K562 (cell line): ENCODE results near the gene FGF12. TPM values are rescaled to one million over a fixed set of nuclear protein-coding genes. Genes with fewer than 3 reads are reported as not detected.

Source experiments
- ATAC-seq: fragments of 200-7000 bp; cut with Tn5 transposase; 3 replicates; pipeline ENCODE4 v1.9.1; 2020; ENCODE audit warnings: moderate library complexity
- BruUV-seq: library from RNA; stranded (reverse); fragments of 400-500 nt; replicated peaks from 2 replicates; lab custom pipeline; 2021; lab: Mats Ljungman, UMichigan
- CTCF ChIA-PET: fragments of 300-600 bp; formaldehyde crosslinking; extraction: SDS; loops from one replicate; lab custom pipeline; 2021; ENCODE audit warnings: low intra/inter-chr PET ratio; lab: Yijun Ruan, JAX
- POLR2A ChIA-PET: fragments of 300-600, 350-650 bp; sonication (Branson Sonifier 250); formaldehyde crosslinking; extraction: SDS; loops from one replicate; lab custom pipeline; 2021; ENCODE audit warnings: antibody characterized with exemption, inconsistent platforms; lab: Yijun Ruan, JAX
- DNase-seq, 4 experiments: peaks; one replicate each; pipeline versions ENCODE4 v3.0.0 to v3.0.0-alpha.2; 2011 to 2018; ENCODE audit warnings: low spot score in 3 of 4, mixed read lengths in 3 of 4; ENCODE audit errors: extremely low read depth in 1 of 4
- FAIRE-seq: peaks from 2 replicates; lab custom pipeline; 2011; peaks lifted over from hg19 to GRCh38; lab: Jason Lieb, UNC
- H2AFZ ChIP-seq: 2 replicates; pipeline ENCODE4 v1.6.0; 2011; ENCODE audit warnings: low read depth, low read length, control low read depth, inconsistent platforms
- H3K27ac ChIP-seq: fragments of 200-600 bp; 3 replicates; pipeline ENCODE4 v1.8.0; 2011; ENCODE audit warnings: low read depth, mild to moderate bottlenecking, control low read depth, inconsistent platforms, low read length, moderate library complexity, mixed read lengths; ENCODE audit errors: extremely low read depth
- H3K27me3 ChIP-seq, 2 experiments: fragments of 300-600 bp in 1 of 2; 2 replicates in 1 of 2; 3 replicates in 1 of 2; pipeline versions ENCODE4 v1.6.0 to v1.8.0; 2011; ENCODE audit warnings: inconsistent platforms in 2 of 2, low read length in 2 of 2, mild to moderate bottlenecking in 1 of 2, mixed read lengths in 1 of 2, moderate library complexity in 1 of 2; ENCODE audit not compliant: control insufficient read depth in 2 of 2, insufficient read depth in 2 of 2
- H3K36me3 ChIP-seq: fragments of 300-600 bp; 3 replicates; pipeline ENCODE4 v1.8.0; 2011; ENCODE audit warnings: mild to moderate bottlenecking, low read length, inconsistent platforms; ENCODE audit not compliant: control insufficient read depth, insufficient read depth
- H3K4me1 ChIP-seq, 2 experiments: fragments of 200-600 bp in 1 of 2; replicated peaks in 1 of 2; 2 replicates in 1 of 2; 3 replicates in 1 of 2; pipeline versions ENCODE4 v1.5.1 to v1.8.0; 2011; ENCODE audit warnings: inconsistent platforms in 2 of 2, low read length in 2 of 2, mild to moderate bottlenecking in 1 of 2, mixed read lengths in 1 of 2, moderate library complexity in 1 of 2; ENCODE audit not compliant: control insufficient read depth in 2 of 2, insufficient read depth in 2 of 2
- H3K4me2 ChIP-seq: 2 replicates; pipeline ENCODE4 v1.6.1; 2011; ENCODE audit warnings: low read length, control low read depth, inconsistent platforms, mixed read lengths; ENCODE audit not compliant: insufficient read depth
- H3K4me3 ChIP-seq: fragments of 200-600 bp; sonication (generic), shearing (Covaris generic); 2 replicates; pipeline ENCODE4 v1.5.1; 2016; ENCODE audit warnings: control low read depth, inconsistent platforms
- H3K79me2 ChIP-seq: fragments of 200-600 bp; 3 replicates; pipeline ENCODE4 v1.8.0; 2011; ENCODE audit warnings: low read length, inconsistent platforms; ENCODE audit not compliant: control insufficient read depth, insufficient read depth
- H3K9ac ChIP-seq, 2 experiments: 2 replicates each; pipeline versions ENCODE4 v1.6.0 to v1.6.1; 2011; ENCODE audit warnings: low read depth in 2 of 2, low read length in 2 of 2, control low read depth in 1 of 2, inconsistent platforms in 1 of 2, mild to moderate bottlenecking in 1 of 2, mixed read lengths in 1 of 2; ENCODE audit not compliant: insufficient read depth in 1 of 2
- H3K9me1 ChIP-seq: one replicate; pipeline ENCODE4 v1.6.0; 2011; ENCODE audit warnings: inconsistent platforms, mild to moderate bottlenecking, low read length, moderate library complexity; ENCODE audit not compliant: control insufficient read depth, insufficient read depth
- H3K9me3 ChIP-seq: replicated peaks from 2 replicates; pipeline ENCODE4 v1.5.1; 2011; ENCODE audit warnings: low read depth, low read length, inconsistent platforms; ENCODE audit not compliant: control insufficient read depth, insufficient read depth
- H4K20me1 ChIP-seq: replicated peaks from 2 replicates; pipeline ENCODE4 v1.6.1; 2011; ENCODE audit warnings: low read length, inconsistent platforms, mixed read lengths; ENCODE audit not compliant: control insufficient read depth, insufficient read depth
- AFF4 ChIP-seq: sonication (generic); formaldehyde crosslinking; IDR thresholded peaks from 2 replicates; pipeline ENCODE4 v1.8.0; 2023; ENCODE audit warnings: mild to moderate bottlenecking, missing genetic modification reagents
- ARID3A ChIP-seq: IDR thresholded peaks from 2 replicates; pipeline ENCODE4 v1.6.1; 2012; ENCODE audit warnings: low read depth, low read length, improper control_type of control experiment, borderline replicate concordance
- CBFB ChIP-seq: sonication (generic); formaldehyde crosslinking; IDR thresholded peaks from 2 replicates; pipeline ENCODE4 v1.4.0; 2020; ENCODE audit warnings: mild to moderate bottlenecking, missing genetic modification reagents
- DMBX1 ChIP-seq: fragments of 250-450 bp; sonication (Bioruptor Pico); IDR thresholded peaks from 2 replicates; pipeline ENCODE4 v1.8.0; 2022; ENCODE audit warnings: inconsistent platforms, mild to moderate bottlenecking, moderate library complexity, borderline replicate concordance
- ESRRA ChIP-seq: fragments of 450-650 bp; IDR thresholded peaks from 2 replicates; pipeline ENCODE4 v1.6.1; 2014; ENCODE audit warnings: low read depth, mild to moderate bottlenecking, moderate library complexity, borderline replicate concordance
- JUND ChIP-seq, 2 experiments: IDR thresholded peaks; 2 replicates in 1 of 2; 3 replicates in 1 of 2; pipeline ENCODE4 v1.6.1; 2011; ENCODE audit warnings: borderline replicate concordance in 2 of 2, low read depth in 2 of 2, low read length in 2 of 2, improper control_type of control experiment in 1 of 2, missing biosample characterization in 1 of 2, missing genetic modification characterization in 1 of 2, missing genetic modification reagents in 1 of 2
- MAFG ChIP-seq: fragments of 450-650 bp; conservative IDR thresholded peaks from 2 replicates; pipeline ENCODE4 v1.6.1; 2016; ENCODE audit warnings: missing genetic modification characterization, missing compliant biosample characterization
- NCOR1 ChIP-seq: fragments of 450-650 bp; IDR thresholded peaks from 2 replicates; pipeline ENCODE4 v1.6.1; 2016; ENCODE audit warnings: mild to moderate bottlenecking, moderate library complexity
- RBM34 ChIP-seq: fragments of 200-400 bp; formaldehyde crosslinking; IDR thresholded peaks from 2 replicates; pipeline ENCODE4 v1.6.1; 2018; ENCODE audit warnings: low read length, borderline replicate concordance; ENCODE audit not compliant: insufficient read depth
- SNIP1 ChIP-seq: fragments of 450-650 bp; IDR thresholded peaks from 2 replicates; pipeline ENCODE4 v1.7.1; 2017; ENCODE audit warnings: low read depth, mild to moderate bottlenecking
- ZBTB1 ChIP-seq: sonication (generic); formaldehyde crosslinking; IDR thresholded peaks from 2 replicates; pipeline ENCODE4 v1.8.1; 2023; ENCODE audit warnings: missing genetic modification reagents, low read depth, mild to moderate bottlenecking, borderline replicate concordance
- ZBTB9 ChIP-seq: fragments of 450-650 bp; formaldehyde crosslinking; IDR thresholded peaks from 2 replicates; pipeline ENCODE4 v1.4.0; 2020; ENCODE audit warnings: mild to moderate bottlenecking, moderate library complexity
- ZKSCAN1 ChIP-seq: fragments of 150-350 bp; IDR thresholded peaks from 2 replicates; pipeline ENCODE4 v1.6.1; 2016; ENCODE audit warnings: low read depth, low read length
- ZNF140 ChIP-seq: fragments of 250-450 bp; sonication (Bioruptor Pico); IDR thresholded peaks from 2 replicates; pipeline ENCODE4 v1.8.0; 2021; ENCODE audit warnings: moderate library complexity, mild to moderate bottlenecking, inconsistent platforms
- ZNF277 ChIP-seq: fragments of 250-450 bp; sonication (Bioruptor Pico); IDR thresholded peaks from 2 replicates; pipeline ENCODE4 v1.8.0; 2022; ENCODE audit warnings: inconsistent platforms, mild to moderate bottlenecking, moderate library complexity, borderline replicate concordance
- WGBS: fragments of 100-300 bp; shearing (Covaris generic); methylation state at CpG from one replicate; pipeline ENCODE4 v1.1.6; 2016; ENCODE audit warnings: low coverage, mixed read lengths; ENCODE audit not compliant: insufficient coverage; ENCODE audit errors: missing lambda C conversion rate; 5-methylcytosine and 5-hydroxymethylcytosine counted together
- in situ Hi-C: fragments of 300-500 bp; cut with MboI; formaldehyde crosslinking; loops from 4 replicates; pipeline ENCODE4 v1.15.0; 2018; ENCODE audit warnings: inconsistent platforms, mixed read lengths
- intact Hi-C: fragments of 100-400 bp; cut with micrococcal nuclease; formaldehyde crosslinking; loops from 2 replicates; pipeline ENCODE4 v1.14.2; 2022
- polyA plus RNA-seq, 8 experiments: library from polyadenylated mRNA; depleted of rRNA in 4 of 8; stranded (reverse) in 5 of 8; unstranded in 3 of 8; fragments of >200 nt; fragmentation: Nextera tagmentation in 2 of 8; fragmentation: Illumina TruSeq in 1 of 8; extraction: Ambion mirVana in 2 of 8; extraction: Trizol in 1 of 8; gene quantifications; 2 replicates each; pipeline versions ENCODE4 v1.2.1 to v1.2.3, GENCODE V29; 2011 to 2014; ENCODE audit warnings: inconsistent platforms in 1 of 8, missing spikeins in 1 of 8
- total RNA-seq, 7 experiments: library from RNA; depleted of rRNA in 6 of 7; stranded (reverse); fragments of >200 nt in 6 of 7; fragmentation: Illumina TruSeq in 2 of 7; extraction: Trizol in 2 of 7; gene quantifications; 2 replicates each; pipeline versions ENCODE4 v1.2.1 to v1.2.3, GENCODE V29; 2011 to 2021; ENCODE audit warnings: low replicate concordance in 1 of 7

FGF12 gene
- total and polyA plus RNA-seq, 9 of the 15 experiments (the other 6 are each of a cell fraction or from before 2014, with no cell fraction given) = not detected

- Histone ChIP-seq H3K27me3 (no peaks in the 10 kb centered on the region), H3K36me3 (no peaks in the 10 kb centered on the region), H3K4me1 (no peaks in the 10 kb centered on the region), H3K4me3 (no peak overlapping the region), H3K9me1 (no peaks in the 10 kb centered on the region), H3K9me3 (no peaks in the 10 kb centered on the region), H3K27ac (no peak overlapping the region), H3K9ac (no peak overlapping the region), H3K4me2 (no peak overlapping the region), H2AFZ (no peak overlapping the region), H4K20me1 (no peaks in the 10 kb centered on the region), H3K79me2 (no peaks in the 10 kb centered on the region)
- in situ Hi-C loops (no loop called here), intact Hi-C loops (no loop called here)
- 0% methylated on average over 1 of the region's 1 CpG for WGBS
- POLR2A ChIA-PET = no interaction called here
- FAIRE-seq (no peak), ATAC-seq (no peak), DNase-seq (no peak)
- no TSS peak for BruUV-seq
- CTCF ChIA-PET = no interaction called here
- TF ChIP-seq JUND (IDR thresholded peaks at IDR 0.05; ENCODE audit: borderline replicate concordance, low read depth, low read length) (no peak), JUND (tag; IDR thresholded peaks at IDR 0.05; ENCODE audit: borderline replicate concordance, low read depth, low read length) (no peak), ARID3A (no peak), ZBTB9 (CRISPR knock-in tag) (no peak), CBFB (CRISPR knock-in tag) (no peak), ESRRA (no peak), ZKSCAN1 (no peak), ZBTB1 (no peak), ZNF140 (CRISPR knock-in tag) (no peak), NCOR1 (no peak), MAFG (tag) (no peak), SNIP1 (no peak), RBM34 (no peak), AFF4 (CRISPR knock-in tag) (no peak), DMBX1 (CRISPR knock-in tag) (no peak), ZNF277 (CRISPR knock-in tag) (no peak)
Measured at GRCh38 chr3:192279664-192280063, 447.7 kb downstream of the FGF12 start.
